Epithelial cell of proximal tubule (primary cell): ENCODE measurements around the gene NIN. TPM values are rescaled to one million over a fixed set of nuclear protein-coding genes. Genes with fewer than 3 reads are reported as not detected.

ENCODE experiments used
- DNase-seq: peaks from one replicate; pipeline ENCODE4 v3.0.0-alpha.2; 2011; ENCODE audit warnings: low read depth
- H3K4me3 ChIP-seq: 2 replicates; pipeline ENCODE4 v1.5.1; 2011; ENCODE audit warnings: low read depth, mild to moderate bottlenecking, low read length
- total RNA-seq: library from RNA; depleted of rRNA; stranded (reverse); fragments of >200 nt; gene quantifications from 2 replicates; pipeline ENCODE4 v1.2.3, GENCODE V29; 2015
- TF ChIP-seq, protein P1 (sequence below): conservative IDR thresholded peaks from 2 replicates; pipeline ENCODE4 v1.5.1; 2012; ENCODE audit warnings: low read depth, mild to moderate bottlenecking, low read length

The NIN gene
- total RNA-seq, 1 donor from 2014 or later, result 26.9 TPM

DNA sequence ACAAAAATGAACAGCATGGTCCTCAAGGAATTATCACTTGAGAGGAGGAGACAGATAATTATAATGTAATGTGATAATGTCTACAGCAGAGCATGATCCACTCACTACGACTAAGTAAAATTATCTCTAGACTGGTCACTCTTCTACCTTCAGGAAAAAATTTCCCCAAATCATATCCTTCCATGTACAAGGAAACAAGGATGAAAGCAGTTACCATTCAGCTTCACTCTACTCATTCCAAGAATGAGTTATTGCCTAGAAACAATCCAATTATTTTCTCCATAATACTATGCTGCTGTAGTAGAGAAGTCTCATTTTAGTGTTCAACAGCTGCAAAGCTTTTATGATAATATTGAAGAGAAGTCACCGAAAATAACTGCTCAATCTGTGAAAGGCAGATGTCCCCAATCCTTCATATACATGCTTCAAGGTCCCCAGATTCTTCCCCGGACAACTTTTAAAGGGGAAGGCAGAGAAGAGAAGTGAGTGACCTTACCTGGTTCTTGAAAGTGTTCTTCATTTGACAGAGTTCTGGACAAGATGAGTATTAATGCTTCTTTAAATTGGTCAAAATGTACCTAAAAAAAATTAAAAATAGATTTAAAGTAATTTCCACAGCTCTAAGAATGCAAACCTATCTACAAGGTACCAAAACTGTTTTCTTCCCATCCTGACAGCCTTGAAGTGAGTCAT, 24.6 kb downstream of the NIN start:
- no peak overlapping the region for H3K4me3 ChIP-seq
- TF ChIP-seq, protein P1, sequence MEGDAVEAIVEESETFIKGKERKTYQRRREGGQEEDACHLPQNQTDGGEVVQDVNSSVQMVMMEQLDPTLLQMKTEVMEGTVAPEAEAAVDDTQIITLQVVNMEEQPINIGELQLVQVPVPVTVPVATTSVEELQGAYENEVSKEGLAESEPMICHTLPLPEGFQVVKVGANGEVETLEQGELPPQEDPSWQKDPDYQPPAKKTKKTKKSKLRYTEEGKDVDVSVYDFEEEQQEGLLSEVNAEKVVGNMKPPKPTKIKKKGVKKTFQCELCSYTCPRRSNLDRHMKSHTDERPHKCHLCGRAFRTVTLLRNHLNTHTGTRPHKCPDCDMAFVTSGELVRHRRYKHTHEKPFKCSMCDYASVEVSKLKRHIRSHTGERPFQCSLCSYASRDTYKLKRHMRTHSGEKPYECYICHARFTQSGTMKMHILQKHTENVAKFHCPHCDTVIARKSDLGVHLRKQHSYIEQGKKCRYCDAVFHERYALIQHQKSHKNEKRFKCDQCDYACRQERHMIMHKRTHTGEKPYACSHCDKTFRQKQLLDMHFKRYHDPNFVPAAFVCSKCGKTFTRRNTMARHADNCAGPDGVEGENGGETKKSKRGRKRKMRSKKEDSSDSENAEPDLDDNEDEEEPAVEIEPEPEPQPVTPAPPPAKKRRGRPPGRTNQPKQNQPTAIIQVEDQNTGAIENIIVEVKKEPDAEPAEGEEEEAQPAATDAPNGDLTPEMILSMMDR, result no peak
- no peak for DNase-seq

DNA sequence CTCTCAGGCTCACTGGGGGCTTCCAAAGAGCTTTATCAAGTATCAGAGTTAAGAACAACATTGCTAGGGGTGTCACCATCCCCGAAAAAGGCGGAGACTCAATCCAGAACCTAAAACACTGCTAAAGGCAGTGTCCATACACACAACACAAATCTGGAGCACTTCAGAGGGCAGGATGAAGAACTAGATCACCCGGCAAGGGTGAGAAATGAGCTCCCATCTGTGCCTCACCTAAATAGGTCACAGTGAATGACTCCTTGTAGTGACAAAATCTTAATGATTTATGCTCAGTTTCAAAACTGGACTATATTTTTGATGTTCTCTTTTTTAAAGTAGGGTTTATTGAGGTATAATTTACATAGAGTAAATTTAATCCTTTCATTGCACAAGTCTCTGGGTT, 25.6 kb downstream of the NIN start:
- H3K4me3 ChIP-seq, result no peak overlapping the region
- TF ChIP-seq, protein P1, result no peak
- no peak for DNase-seq

DNA sequence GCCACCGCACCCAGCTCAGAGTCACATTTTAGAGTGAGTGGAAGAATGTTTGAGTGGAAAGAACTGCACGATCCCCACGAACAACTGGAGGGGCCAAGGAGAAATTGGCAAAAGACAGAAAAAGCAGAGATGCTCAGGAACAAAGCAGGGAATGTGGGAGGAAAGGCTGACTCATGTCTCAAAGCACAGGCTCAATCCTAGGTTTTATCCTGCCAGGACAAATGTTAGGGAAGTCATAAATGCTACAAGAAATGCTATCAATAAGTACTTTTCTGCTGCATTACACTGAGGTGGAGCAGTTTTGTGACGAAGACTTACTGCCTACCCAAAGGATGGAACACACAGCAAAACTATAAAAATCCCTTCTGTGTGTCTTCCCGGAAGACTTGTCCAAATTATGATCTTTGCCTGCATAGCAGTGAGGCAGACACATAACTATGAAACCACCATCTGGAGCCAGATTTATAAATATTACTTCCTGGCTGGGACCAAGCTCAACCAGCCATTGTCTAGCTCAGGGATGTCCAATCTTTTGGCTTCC, 26.7 kb downstream of the NIN start:
- no peak overlapping the region for H3K4me3 ChIP-seq
- no peak for DNase-seq
- TF ChIP-seq, protein P1, result no peak

DNA sequence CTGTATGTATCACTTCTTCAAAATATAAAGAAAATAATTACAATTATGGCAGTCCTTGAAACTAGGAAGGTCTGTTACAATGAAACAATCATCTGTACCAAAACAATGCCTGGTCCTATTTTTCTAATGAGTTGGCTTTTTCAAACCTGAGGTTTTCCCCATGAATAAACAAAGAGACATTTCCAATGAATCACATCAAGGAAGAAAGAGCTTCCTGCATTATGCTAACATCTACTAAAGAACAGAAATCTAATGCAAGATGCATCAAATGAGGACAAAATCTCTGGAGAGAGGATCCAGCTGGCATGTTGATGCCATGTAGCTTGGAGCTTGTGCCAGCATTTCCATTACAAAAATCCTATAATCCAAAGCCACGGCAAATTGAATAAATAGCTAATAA, 29.3 kb downstream of the NIN start:
- DNase-seq, result peak; percentile 15
- TF ChIP-seq, protein P1, result no peak
- H3K4me3 ChIP-seq, result no peak overlapping the region

DNA sequence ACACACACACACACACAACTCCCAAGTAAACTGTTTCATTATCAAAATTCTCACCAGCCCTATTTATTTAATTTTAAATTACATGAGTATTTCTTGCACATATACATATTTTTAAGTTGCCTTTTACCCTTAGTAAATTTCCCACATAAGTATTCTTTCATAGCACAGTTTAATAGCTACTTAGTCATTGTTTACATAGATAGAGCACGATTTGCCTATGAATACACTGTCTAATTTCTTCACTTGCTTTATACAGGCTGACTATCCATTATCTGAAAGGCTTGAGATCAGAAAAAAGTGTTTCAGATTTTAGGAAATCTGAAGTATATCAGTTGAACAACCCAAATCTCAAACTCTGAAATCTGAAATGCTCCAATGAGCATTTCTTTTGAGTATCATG, 30.9 kb downstream of the NIN start:
- TF ChIP-seq, protein P1, result no peak
- no peak for DNase-seq
- H3K4me3 ChIP-seq, result no peak overlapping the region

DNA sequence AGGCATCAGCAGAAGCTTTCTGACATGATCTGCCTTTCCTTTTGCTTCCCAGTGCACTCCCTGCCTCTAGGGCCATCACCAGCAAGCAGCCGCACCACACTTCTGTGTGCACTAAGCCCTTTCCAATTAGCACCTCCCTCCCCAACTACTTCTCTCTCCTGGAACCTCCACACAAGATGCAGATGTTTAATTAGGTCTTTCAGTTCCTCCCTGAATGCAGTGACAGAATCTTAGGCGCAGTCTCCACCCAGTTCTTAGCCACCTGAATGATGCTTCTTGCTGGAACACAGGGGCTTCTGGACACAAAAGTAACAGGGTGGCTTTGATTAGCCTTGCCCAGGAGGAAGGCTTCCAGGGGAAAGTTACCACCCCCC, 32.9 kb downstream of the NIN start:
- no peak overlapping the region for H3K4me3 ChIP-seq
- no peak for DNase-seq
- TF ChIP-seq, protein P1, result no peak
